Nephron (organoid): ENCODE measurements around the gene ATRNL1.

Experiments used
- H3K27ac Mint-ChIP-seq, 3 experiments: 2 replicates each; pipeline ENCODE4 v1.8.0; 2020; ENCODE audit warnings: mixed read lengths in 3 of 3, mild to moderate bottlenecking in 2 of 3, moderate library complexity in 1 of 3
- H3K27me3 Mint-ChIP-seq: 2 replicates; pipeline ENCODE4 v1.8.0; 2021; ENCODE audit warnings: low read depth, mild to moderate bottlenecking, moderate library complexity, mixed read lengths
- H3K36me3 Mint-ChIP-seq: 2 replicates; pipeline ENCODE4 v1.8.0; 2020; ENCODE audit warnings: low read depth, mixed read lengths
- H3K4me1 Mint-ChIP-seq: 2 replicates; pipeline ENCODE4 v1.8.0; 2020; ENCODE audit warnings: mixed read lengths
- H3K4me3 Mint-ChIP-seq, 3 experiments: 2 replicates each; pipeline ENCODE4 v1.8.0; 2020; ENCODE audit warnings: mild to moderate bottlenecking in 3 of 3, mixed read lengths in 3 of 3, moderate library complexity in 2 of 3
- H3K9me3 Mint-ChIP-seq: 2 replicates; pipeline ENCODE4 v1.8.0; 2020; ENCODE audit warnings: mixed read lengths
- TF ChIP-seq, protein P1 (sequence below), 3 experiments: fragments of 200-600 bp; sonication (generic); IDR thresholded peaks; one replicate each; pipeline ENCODE4 v1.5.0; 2021; ENCODE audit warnings: antibody characterized with exemption in 3 of 3; ENCODE audit not compliant: unreplicated experiment in 3 of 3

Gene ATRNL1

DNA sequence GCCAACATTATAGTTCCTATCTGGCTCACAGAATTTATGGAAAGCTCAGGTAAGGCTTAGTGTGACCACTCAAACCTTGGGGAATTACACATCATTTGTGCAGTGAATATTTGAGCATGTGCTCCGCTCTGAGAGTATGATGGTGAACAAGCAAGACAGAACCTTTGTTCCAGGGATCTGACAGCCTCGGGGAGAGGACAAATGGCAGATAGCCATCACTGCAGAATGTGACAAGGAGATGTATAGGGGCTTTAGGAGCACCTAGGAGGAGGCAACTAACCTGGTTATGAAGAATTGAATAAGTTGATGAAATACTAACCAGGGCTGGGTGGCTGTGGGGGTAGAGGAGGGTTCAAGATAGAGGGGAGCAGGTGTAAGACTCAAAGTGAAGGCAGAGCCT, 889.4 kb downstream of the ATRNL1 start:
- H3K4me3 Mint-ChIP-seq, result no peak overlapping the region
- H3K4me1 Mint-ChIP-seq, result peaks cover 12% of the 10 kb centered on the region
- H3K27ac Mint-ChIP-seq, result no peak overlapping the region
- TF ChIP-seq, protein P1, sequence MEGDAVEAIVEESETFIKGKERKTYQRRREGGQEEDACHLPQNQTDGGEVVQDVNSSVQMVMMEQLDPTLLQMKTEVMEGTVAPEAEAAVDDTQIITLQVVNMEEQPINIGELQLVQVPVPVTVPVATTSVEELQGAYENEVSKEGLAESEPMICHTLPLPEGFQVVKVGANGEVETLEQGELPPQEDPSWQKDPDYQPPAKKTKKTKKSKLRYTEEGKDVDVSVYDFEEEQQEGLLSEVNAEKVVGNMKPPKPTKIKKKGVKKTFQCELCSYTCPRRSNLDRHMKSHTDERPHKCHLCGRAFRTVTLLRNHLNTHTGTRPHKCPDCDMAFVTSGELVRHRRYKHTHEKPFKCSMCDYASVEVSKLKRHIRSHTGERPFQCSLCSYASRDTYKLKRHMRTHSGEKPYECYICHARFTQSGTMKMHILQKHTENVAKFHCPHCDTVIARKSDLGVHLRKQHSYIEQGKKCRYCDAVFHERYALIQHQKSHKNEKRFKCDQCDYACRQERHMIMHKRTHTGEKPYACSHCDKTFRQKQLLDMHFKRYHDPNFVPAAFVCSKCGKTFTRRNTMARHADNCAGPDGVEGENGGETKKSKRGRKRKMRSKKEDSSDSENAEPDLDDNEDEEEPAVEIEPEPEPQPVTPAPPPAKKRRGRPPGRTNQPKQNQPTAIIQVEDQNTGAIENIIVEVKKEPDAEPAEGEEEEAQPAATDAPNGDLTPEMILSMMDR (IDR thresholded peaks at IDR 0.05; ENCODE audit: unreplicated experiment in 3 of 3), result no peak
- peaks cover 18% of the 10 kb centered on the region for H3K9me3 Mint-ChIP-seq
- H3K36me3 Mint-ChIP-seq, result peaks cover 4% of the 10 kb centered on the region
- H3K27me3 Mint-ChIP-seq, result peaks cover 4% of the 10 kb centered on the region

DNA sequence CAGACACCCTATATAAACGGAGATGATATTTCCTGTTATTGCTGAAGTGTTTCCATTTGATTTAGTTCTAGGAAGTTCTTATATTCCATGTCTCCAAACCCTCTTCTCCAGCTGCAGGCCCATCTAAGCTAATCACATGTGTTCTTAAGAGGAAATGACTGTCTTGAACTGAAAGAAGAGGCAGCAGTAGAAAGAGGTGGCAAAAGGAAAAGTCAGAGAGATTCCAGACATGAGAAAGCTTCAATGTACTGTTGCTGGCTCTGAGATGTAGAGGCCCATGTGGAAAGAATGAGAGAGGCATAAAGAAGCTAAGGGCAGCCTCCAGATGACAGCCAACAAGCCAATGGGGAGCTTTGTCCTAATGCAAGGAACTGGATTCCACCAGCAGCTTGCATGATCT, 892.6 kb downstream of the ATRNL1 start:
- Mint-ChIP-seq H3K36me3 (peaks cover 7% of the 10 kb centered on the region), H3K4me3 (no peak overlapping the region), H3K27me3 (no peaks in the 10 kb centered on the region), H3K4me1 (peaks cover 11% of the 10 kb centered on the region), H3K9me3 (peaks cover 30% of the 10 kb centered on the region), H3K27ac (peak overlapping the region in 1 of 3 experiments; percentile 58)
- TF ChIP-seq, protein P1 (IDR thresholded peaks at IDR 0.05; ENCODE audit: unreplicated experiment in 3 of 3), result no peak

GRCh38 chr10:115988380-115988779, 895.2 kb downstream of the ATRNL1 start:
- Mint-ChIP-seq H3K36me3 (peaks cover 7% of the 10 kb centered on the region), H3K9me3 (peaks cover 25% of the 10 kb centered on the region), H3K4me1 (peaks cover 5% of the 10 kb centered on the region)

GRCh38 chr10:115989621-115990020, 896.5 kb downstream of the ATRNL1 start:
- peaks cover 3% of the 10 kb centered on the region for H3K36me3 Mint-ChIP-seq
- no peak overlapping the region for H3K27ac Mint-ChIP-seq
- H3K27me3 Mint-ChIP-seq, result no peaks in the 10 kb centered on the region
- peaks cover 23% of the 10 kb centered on the region for H3K9me3 Mint-ChIP-seq
- TF ChIP-seq, protein P1 (IDR thresholded peaks at IDR 0.05; ENCODE audit: unreplicated experiment in 3 of 3), result no peak
- H3K4me3 Mint-ChIP-seq, result no peak overlapping the region
- H3K4me1 Mint-ChIP-seq, result peaks cover 5% of the 10 kb centered on the region

More at GRCh38 chr10:115988380-115988779, 895.2 kb downstream of the ATRNL1 start:
- Mint-ChIP-seq H3K27ac (no peak overlapping the region), H3K4me3 (no peak overlapping the region), H3K27me3 (no peaks in the 10 kb centered on the region)
- TF ChIP-seq, protein P1 (IDR thresholded peaks at IDR 0.05; ENCODE audit: unreplicated experiment in 3 of 3), result no peak

GRCh38 chr10:115992236-115992986, 899.2 kb downstream of the ATRNL1 start:
- H3K27ac Mint-ChIP-seq, result no peak overlapping the region
- no peaks in the 10 kb centered on the region for H3K27me3 Mint-ChIP-seq
- peaks cover 3% of the 10 kb centered on the region for H3K36me3 Mint-ChIP-seq
- H3K9me3 Mint-ChIP-seq, result peaks cover 17% of the 10 kb centered on the region
- H3K4me1 Mint-ChIP-seq, result peaks cover 5% of the 10 kb centered on the region
- TF ChIP-seq, protein P1 (IDR thresholded peaks at IDR 0.05; ENCODE audit: unreplicated experiment in 3 of 3), result no peak
- H3K4me3 Mint-ChIP-seq, result no peak overlapping the region

- peaks cover under 1% of the 10 kb centered on the region for H3K27me3 Mint-ChIP-seq
- H3K36me3 Mint-ChIP-seq, result no peaks in the 10 kb centered on the region
- H3K4me1 Mint-ChIP-seq, result peaks cover 18% of the 10 kb centered on the region
- TF ChIP-seq, protein P1 (IDR thresholded peaks at IDR 0.05; ENCODE audit: unreplicated experiment in 3 of 3), result no peak
- no peak overlapping the region for H3K27ac Mint-ChIP-seq
- no peak overlapping the region for H3K4me3 Mint-ChIP-seq
- peaks cover 5% of the 10 kb centered on the region for H3K9me3 Mint-ChIP-seq
These were observed 902.9 kb downstream of the ATRNL1 start for GRCh38 chr10:115996031-115996430.
